ENCODE results near the gene TRIM31. TPM values are rescaled to one million over a fixed set of nuclear protein-coding genes. Genes with fewer than 3 reads are reported as not detected.

TRIM31 gene
- total RNA-seq, 1 experiment from 2014 or later = not detected

DNA sequence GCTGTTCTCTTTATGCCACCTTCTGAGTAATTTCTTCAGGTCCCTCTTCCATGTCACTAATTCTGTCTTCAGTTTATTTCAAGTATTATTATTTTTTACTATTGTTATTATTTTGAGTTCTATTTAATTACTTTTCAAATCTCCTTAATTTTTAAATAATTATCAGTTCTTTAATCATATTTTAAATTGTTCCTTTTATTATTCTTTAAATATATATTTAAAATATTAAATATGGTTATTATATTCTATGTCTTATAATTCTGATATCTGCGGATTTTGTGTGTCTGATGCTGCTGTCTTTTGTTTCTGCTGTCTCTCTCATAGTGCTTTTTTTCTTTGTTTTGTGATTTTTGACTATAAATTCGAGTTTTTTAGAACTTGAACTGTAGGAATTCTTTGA lies 49.6 kb downstream of the TRIM31 start:
- H3K9ac ChIP-seq (ENCODE audit: extremely low read depth, insufficient read length, low read length) = no peak overlapping the region
- Mint-ChIP-seq H3K9me3 (no peaks in the 10 kb centered on the region; a peak in 1 of 5 replicates), H3K27ac (no peak overlapping the region), H3K36me3 (ENCODE audit: insufficient read depth in 1 of 3, low read depth in 3 of 3) (peaks cover 1 to 10% (median 10%) of the 10 kb centered on the region in 3 experiments; a peak in 6 of 7 replicates), H3K4me3 (peak overlapping the region in 1 of 2 experiments; percentile 15; a peak in 1 of 5 replicates), H3K4me1 (peaks cover 23 to 29% of the 10 kb centered on the region in 2 experiments), H3K27me3 (ENCODE audit: low read depth) (peaks cover 3% of the 10 kb centered on the region; the same call in 1 of the 2 replicates)
- H2BK120ac ChIP-seq (ENCODE audit: low read depth, low read length, poor library complexity, severe bottlenecking) = no peak overlapping the region
- H3K27ac ChIP-seq (ENCODE audit: insufficient read length, low read depth, low read length) = no peak overlapping the region
- no peaks in the 10 kb centered on the region for H3K9me3 ChIP-seq (ENCODE audit: control insufficient read depth, low read depth, low read length)
- no peak overlapping the region for H4K5ac ChIP-seq (ENCODE audit: insufficient read length, low read depth, low read length)
- H2BK20ac ChIP-seq (ENCODE audit: low read depth, low read length, poor library complexity, severe bottlenecking) = no peak overlapping the region
- H3K27me3 ChIP-seq (ENCODE audit: insufficient read depth, low read length) = no peaks in the 10 kb centered on the region
- no peak overlapping the region for H3K4ac ChIP-seq (ENCODE audit: low read depth, low read length)
- H2BK15ac ChIP-seq (ENCODE audit: low read depth, low read length) = no peak overlapping the region
- no peak overlapping the region for H3K56ac ChIP-seq (ENCODE audit: insufficient read length, low read depth, low read length)
- H4K8ac ChIP-seq (replicated peaks; ENCODE audit: insufficient read length, low read depth, low read length) = no peak overlapping the region
- H3K4me1 ChIP-seq (ENCODE audit: insufficient read depth, low read length) = 0 out of 2 replicates have a peak, but pooled peaks cover 4% of the 10 kb centered on the region
- H3K14ac ChIP-seq (ENCODE audit: insufficient read depth, low read length) = no peak overlapping the region
- DNase-seq = no peak
- no peak overlapping the region for H2AK5ac ChIP-seq (ENCODE audit: insufficient read length, low read length)
- H3K4me2 ChIP-seq (ENCODE audit: insufficient read depth, insufficient read length, low read length) = no peak overlapping the region
- H3K18ac ChIP-seq (ENCODE audit: insufficient read length, low read depth, low read length) = no peak overlapping the region
- no CpG with 5 or more reads among the region's 2 CpGs for WGBS (ENCODE audit: extremely low coverage, insufficient read length, low lambda C conversion rate)
- no peaks in the 10 kb centered on the region for H4K20me1 ChIP-seq (ENCODE audit: control insufficient read depth, insufficient read depth, insufficient read length)
- no peak overlapping the region for H3T11ph ChIP-seq (ENCODE audit: low read length)
- H2BK12ac ChIP-seq (ENCODE audit: insufficient read length, low read depth, low read length) = no peak overlapping the region
- no peak overlapping the region for H4K91ac ChIP-seq (ENCODE audit: insufficient read length, low read depth, low read length)
- no peak overlapping the region for H2BK5ac ChIP-seq (ENCODE audit: insufficient read length, low read length)
- H3K79me1 ChIP-seq (ENCODE audit: insufficient read depth, low read depth, low read length, poor library complexity, severe bottlenecking) = no peaks in the 10 kb centered on the region
- peaks cover 26% of the 10 kb centered on the region for H3K23me2 ChIP-seq (ENCODE audit: insufficient read length, low read depth, low read length, poor library complexity, severe bottlenecking)
- H3K23ac ChIP-seq (ENCODE audit: insufficient read length, low read depth, low read length) = no peak overlapping the region
- H2AFZ ChIP-seq (ENCODE audit: low read length) = no peak overlapping the region
- TF ChIP-seq, protein P1, sequence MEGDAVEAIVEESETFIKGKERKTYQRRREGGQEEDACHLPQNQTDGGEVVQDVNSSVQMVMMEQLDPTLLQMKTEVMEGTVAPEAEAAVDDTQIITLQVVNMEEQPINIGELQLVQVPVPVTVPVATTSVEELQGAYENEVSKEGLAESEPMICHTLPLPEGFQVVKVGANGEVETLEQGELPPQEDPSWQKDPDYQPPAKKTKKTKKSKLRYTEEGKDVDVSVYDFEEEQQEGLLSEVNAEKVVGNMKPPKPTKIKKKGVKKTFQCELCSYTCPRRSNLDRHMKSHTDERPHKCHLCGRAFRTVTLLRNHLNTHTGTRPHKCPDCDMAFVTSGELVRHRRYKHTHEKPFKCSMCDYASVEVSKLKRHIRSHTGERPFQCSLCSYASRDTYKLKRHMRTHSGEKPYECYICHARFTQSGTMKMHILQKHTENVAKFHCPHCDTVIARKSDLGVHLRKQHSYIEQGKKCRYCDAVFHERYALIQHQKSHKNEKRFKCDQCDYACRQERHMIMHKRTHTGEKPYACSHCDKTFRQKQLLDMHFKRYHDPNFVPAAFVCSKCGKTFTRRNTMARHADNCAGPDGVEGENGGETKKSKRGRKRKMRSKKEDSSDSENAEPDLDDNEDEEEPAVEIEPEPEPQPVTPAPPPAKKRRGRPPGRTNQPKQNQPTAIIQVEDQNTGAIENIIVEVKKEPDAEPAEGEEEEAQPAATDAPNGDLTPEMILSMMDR (conservative IDR thresholded peaks at IDR 0.05) = no peak
- no peaks in the 10 kb centered on the region for H3K79me2 ChIP-seq (ENCODE audit: insufficient read depth, low read length)
